WTC11 (cell line): Measurements from ENCODE around the gene ACY1. TPM values are rescaled to one million over a fixed set of nuclear protein-coding genes. Genes with fewer than 3 reads are reported as not detected.
A peak's percentile ranks its signal among the peaks of the same experiment; 100 is the strongest.

Experiments
- ATAC-seq: fragments of 200-7000 bp; cut with Tn5 transposase; 2 replicates; pipeline ENCODE4 v1.10.0; 2021; ENCODE audit warnings: mild to moderate bottlenecking, moderate library complexity
- CTCF ChIA-PET: fragments of 300-600 bp; sonication (Branson Sonifier 250); formaldehyde crosslinking; loops from one replicate; lab custom pipeline; 2021; ENCODE audit warnings: antibody characterized with exemption; lab: Charles Lee
- POLR2A ChIA-PET: fragments of 350-600 bp; sonication (Branson Sonifier 250); formaldehyde crosslinking; loops from one replicate; lab custom pipeline; 2021; ENCODE audit warnings: antibody characterized with exemption; lab: Charles Lee
- DNase-seq: peaks from one replicate; pipeline ENCODE4 v3.0.0; 2021; ENCODE audit warnings: low spot score
- H3K27ac Mint-ChIP-seq: 2 replicates; pipeline ENCODE4 v1.8.0; 2021; ENCODE audit warnings: mixed read lengths
- H3K27me3 Mint-ChIP-seq: 2 replicates; pipeline ENCODE4 v1.8.0; 2021; ENCODE audit warnings: low read depth, mild to moderate bottlenecking, moderate library complexity, mixed read lengths
- H3K36me3 Mint-ChIP-seq: 2 replicates; pipeline ENCODE4 v1.8.0; 2021; ENCODE audit warnings: mixed read lengths
- H3K4me1 Mint-ChIP-seq: 2 replicates; pipeline ENCODE4 v1.8.0; 2022; ENCODE audit warnings: mixed read lengths
- H3K4me3 Mint-ChIP-seq: 2 replicates; pipeline ENCODE4 v1.8.0; 2021; ENCODE audit warnings: mild to moderate bottlenecking, moderate library complexity, mixed read lengths
- H3K9me3 Mint-ChIP-seq: 2 replicates; pipeline ENCODE4 v1.8.0; 2021; ENCODE audit warnings: mixed read lengths
- AR ChIP-seq: fragments of 250-450 bp; sonication (Bioruptor Pico); IDR thresholded peaks from 2 replicates; pipeline ENCODE4 v1.9.0; 2021; ENCODE audit warnings: mild to moderate bottlenecking
- ATF1 ChIP-seq: sonication (generic); formaldehyde crosslinking; IDR thresholded peaks from 2 replicates; pipeline ENCODE4 v1.8.1; 2023; ENCODE audit warnings: mild to moderate bottlenecking, moderate library complexity, missing genetic modification reagents
- ATF3 ChIP-seq: sonication (generic); formaldehyde crosslinking; conservative IDR thresholded peaks from 2 replicates; pipeline ENCODE4 v1.8.1; 2022; ENCODE audit warnings: mild to moderate bottlenecking, missing genetic modification reagents
- CBFB ChIP-seq: sonication (generic); formaldehyde crosslinking; IDR thresholded peaks from 2 replicates; pipeline ENCODE4 v1.8.1; 2022; ENCODE audit warnings: mild to moderate bottlenecking, low read depth, missing genetic modification reagents
- E2F1 ChIP-seq: sonication (generic); formaldehyde crosslinking; IDR thresholded peaks from 2 replicates; pipeline ENCODE4 v1.8.0; 2022; ENCODE audit warnings: mild to moderate bottlenecking, missing genetic modification reagents
- E2F5 ChIP-seq: sonication (generic); formaldehyde crosslinking; IDR thresholded peaks from 2 replicates; pipeline ENCODE4 v1.8.1; 2022; ENCODE audit warnings: mild to moderate bottlenecking, moderate library complexity, missing genetic modification reagents
- ETV6 ChIP-seq: sonication (generic); formaldehyde crosslinking; IDR thresholded peaks from 2 replicates; pipeline ENCODE4 v1.8.1; 2022; ENCODE audit warnings: mild to moderate bottlenecking, missing genetic modification reagents
- IRF1 ChIP-seq: sonication (generic); formaldehyde crosslinking; IDR thresholded peaks from 2 replicates; pipeline ENCODE4 v1.8.0; 2023; ENCODE audit warnings: missing genetic modification reagents
- IRF2 ChIP-seq: sonication (generic); formaldehyde crosslinking; IDR thresholded peaks from 2 replicates; pipeline ENCODE4 v1.8.0; 2022; ENCODE audit warnings: low read depth, missing genetic modification reagents, borderline replicate concordance
- MAX ChIP-seq: sonication (generic); formaldehyde crosslinking; IDR thresholded peaks from 2 replicates; pipeline ENCODE4 v1.8.0; 2022; ENCODE audit warnings: mild to moderate bottlenecking, missing genetic modification reagents
- MXD4 ChIP-seq: fragments of 250-450 bp; sonication (Bioruptor Pico); IDR thresholded peaks from 2 replicates; pipeline ENCODE4 v1.8.0; 2021; ENCODE audit warnings: mild to moderate bottlenecking, moderate library complexity, borderline replicate concordance
- NFYB ChIP-seq: sonication (generic); formaldehyde crosslinking; conservative IDR thresholded peaks from 2 replicates; pipeline ENCODE4 v1.8.0; 2022; ENCODE audit warnings: low read depth, missing genetic modification reagents
- NR3C1 ChIP-seq: sonication (generic); formaldehyde crosslinking; conservative IDR thresholded peaks from 2 replicates; pipeline ENCODE4 v1.8.1; 2023; ENCODE audit warnings: low read depth, mild to moderate bottlenecking, missing genetic modification reagents
- RORB ChIP-seq: fragments of 250-450 bp; sonication (Bioruptor Pico); IDR thresholded peaks from 2 replicates; pipeline ENCODE4 v1.9.0; 2021; ENCODE audit warnings: mild to moderate bottlenecking
- SP1 ChIP-seq: sonication (generic); formaldehyde crosslinking; conservative IDR thresholded peaks from 2 replicates; pipeline ENCODE4 v1.8.1; 2022; ENCODE audit warnings: missing genetic modification reagents
- STAT6 ChIP-seq: sonication (generic); formaldehyde crosslinking; conservative IDR thresholded peaks from 2 replicates; pipeline ENCODE4 v1.8.1; 2023; ENCODE audit warnings: mild to moderate bottlenecking, low read depth, missing genetic modification reagents, moderate library complexity
- TEAD4 ChIP-seq: sonication (generic); formaldehyde crosslinking; IDR thresholded peaks from 2 replicates; pipeline ENCODE4 v1.8.0; 2022; ENCODE audit warnings: mild to moderate bottlenecking, missing genetic modification reagents
- ZBTB21 ChIP-seq: sonication (generic); formaldehyde crosslinking; IDR thresholded peaks from 2 replicates; pipeline ENCODE4 v1.8.1; 2023; ENCODE audit warnings: mild to moderate bottlenecking, missing genetic modification reagents, borderline replicate concordance
- ZMAT4 ChIP-seq: fragments of 250-450 bp; sonication (Bioruptor Pico); IDR thresholded peaks from 2 replicates; pipeline ENCODE4 v1.9.0; 2021; ENCODE audit warnings: mild to moderate bottlenecking
- ZNF512 ChIP-seq: sonication (generic); formaldehyde crosslinking; IDR thresholded peaks from 2 replicates; pipeline ENCODE4 v1.8.1; 2022; ENCODE audit warnings: missing genetic modification reagents, borderline replicate concordance
- total RNA-seq: library from RNA; stranded (reverse); gene quantifications from 3 replicates; pipeline ENCODE4 v1.2.3, GENCODE V29; 2021

Gene ACY1
- total RNA-seq, 1 experiment from 2014 or later, result 53.8 TPM

- TF ChIP-seq ATF3, result no peak
- no peak for TF ChIP-seq ZMAT4 (CRISPR knock-in tag)
- TF ChIP-seq SP1, result 0 out of 2 replicates have a peak, but pooled peaks have one; percentile 62
- TF ChIP-seq TEAD4, result no peak
- peak; percentile 85; the same call in 1 of the 2 replicates for TF ChIP-seq ETV6 (CRISPR knock-in tag)
- TF ChIP-seq NFYB (CRISPR knock-in tag), result peak; percentile 62
- no peak for TF ChIP-seq MXD4 (CRISPR knock-in tag)
- TF ChIP-seq E2F1 (CRISPR knock-in tag), result no peak
Measured at GRCh38 chr3:51955175-51955892, 28.0 kb upstream of the ACY1 start, which contains the start of gene GPR62 (continued).

GRCh38 chr3:51955893-51956770 lies 27.2 kb upstream of the ACY1 start:
- POLR2A ChIA-PET, result no interaction called here
- Mint-ChIP-seq H3K27me3 (peaks cover 49% of the 10 kb centered on the region), H3K4me1 (peaks cover 4% of the 10 kb centered on the region; the same call in 1 of the 2 replicates), H3K9me3 (no peaks in the 10 kb centered on the region), H3K27ac (no peak overlapping the region), H3K36me3 (no peaks in the 10 kb centered on the region), H3K4me3 (peak overlapping the region; percentile 54)
- ATAC-seq, result peak; percentile 82
- CTCF ChIA-PET, result interaction anchor here (0.8 to 3.1 kb wide), 10 partner anchors 10 to 237 kb away, joined by 3 to 21 read pairs (median 6); partner anchors contain the start of genes ABHD14A, ABHD14B, ACY1 and RRP9
- DNase-seq, result peak; percentile 86
- TF ChIP-seq TEAD4, result peak; percentile 73; the same call in 1 of the 2 replicates
- no peak; the same call in 1 of the 2 replicates for TF ChIP-seq STAT6
- TF ChIP-seq IRF1 (CRISPR knock-in tag), result no peak
- peak; percentile 68; the same call in 1 of the 2 replicates for TF ChIP-seq IRF2 (CRISPR knock-in tag)
- peak; percentile 76; the same call in 1 of the 2 replicates for TF ChIP-seq E2F5
- TF ChIP-seq ZNF512 (CRISPR knock-in tag), result no peak
- TF ChIP-seq E2F1 (CRISPR knock-in tag), result no peak
- peak; percentile 98; the same call in 1 of the 2 replicates for TF ChIP-seq CBFB (CRISPR knock-in tag)
- TF ChIP-seq NR3C1 (CRISPR knock-in tag), result peak; percentile 93
- peak; percentile 70; the same call in 1 of the 2 replicates for TF ChIP-seq ATF1 (CRISPR knock-in tag)
- TF ChIP-seq RORB, result no peak
- peak; percentile 55; the same call in 1 of the 2 replicates for TF ChIP-seq MAX (CRISPR knock-in tag)
- TF ChIP-seq ZBTB21, result 0 out of 2 replicates have a peak, but pooled peaks have one; percentile 4
- no peak for TF ChIP-seq AR (CRISPR knock-in tag)
